Measurements from ENCODE around the gene SCYGR3.

The SCYGR3 gene

DNA sequence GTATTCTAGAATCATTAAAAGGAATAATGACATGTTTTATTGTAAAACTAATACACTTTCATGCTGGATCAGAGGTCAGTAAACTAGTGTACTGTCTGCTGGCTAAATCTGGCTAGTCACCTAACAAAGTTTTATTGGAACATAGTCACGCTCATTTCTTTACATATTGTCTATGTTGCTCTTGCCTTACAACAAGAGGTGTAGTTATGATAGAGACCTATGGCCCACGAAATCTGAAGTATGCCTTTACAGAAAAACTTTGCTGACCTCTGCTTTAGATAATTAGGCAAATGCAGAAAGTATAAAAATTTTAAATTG is 45.8 kb downstream of the SCYGR3 start:
- H3K9me3 ChIP-seq (ENCODE audit: control insufficient read depth, low read length) = no peaks in the 10 kb centered on the region
- H3K36me3 ChIP-seq (ENCODE audit: control insufficient read depth, insufficient read depth, low read length) = no peaks in the 10 kb centered on the region
- H3K4me3 ChIP-seq (ENCODE audit: low read depth, low read length) = no peak overlapping the region
- TF ChIP-seq, protein P1, sequence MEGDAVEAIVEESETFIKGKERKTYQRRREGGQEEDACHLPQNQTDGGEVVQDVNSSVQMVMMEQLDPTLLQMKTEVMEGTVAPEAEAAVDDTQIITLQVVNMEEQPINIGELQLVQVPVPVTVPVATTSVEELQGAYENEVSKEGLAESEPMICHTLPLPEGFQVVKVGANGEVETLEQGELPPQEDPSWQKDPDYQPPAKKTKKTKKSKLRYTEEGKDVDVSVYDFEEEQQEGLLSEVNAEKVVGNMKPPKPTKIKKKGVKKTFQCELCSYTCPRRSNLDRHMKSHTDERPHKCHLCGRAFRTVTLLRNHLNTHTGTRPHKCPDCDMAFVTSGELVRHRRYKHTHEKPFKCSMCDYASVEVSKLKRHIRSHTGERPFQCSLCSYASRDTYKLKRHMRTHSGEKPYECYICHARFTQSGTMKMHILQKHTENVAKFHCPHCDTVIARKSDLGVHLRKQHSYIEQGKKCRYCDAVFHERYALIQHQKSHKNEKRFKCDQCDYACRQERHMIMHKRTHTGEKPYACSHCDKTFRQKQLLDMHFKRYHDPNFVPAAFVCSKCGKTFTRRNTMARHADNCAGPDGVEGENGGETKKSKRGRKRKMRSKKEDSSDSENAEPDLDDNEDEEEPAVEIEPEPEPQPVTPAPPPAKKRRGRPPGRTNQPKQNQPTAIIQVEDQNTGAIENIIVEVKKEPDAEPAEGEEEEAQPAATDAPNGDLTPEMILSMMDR (IDR thresholded peaks at IDR 0.05) = no peak
- no peak overlapping the region for H3K9ac ChIP-seq
- no peaks in the 10 kb centered on the region for H3K79me2 ChIP-seq
- H3K27me3 ChIP-seq (ENCODE audit: control insufficient read depth, insufficient read depth, low read length) = no peaks in the 10 kb centered on the region
- H2AFZ ChIP-seq = no peak overlapping the region
- no peak overlapping the region for H3K27ac ChIP-seq
- H3K4me2 ChIP-seq (ENCODE audit: low read length) = no peak overlapping the region
- no peaks in the 10 kb centered on the region for H3K4me1 ChIP-seq

DNA sequence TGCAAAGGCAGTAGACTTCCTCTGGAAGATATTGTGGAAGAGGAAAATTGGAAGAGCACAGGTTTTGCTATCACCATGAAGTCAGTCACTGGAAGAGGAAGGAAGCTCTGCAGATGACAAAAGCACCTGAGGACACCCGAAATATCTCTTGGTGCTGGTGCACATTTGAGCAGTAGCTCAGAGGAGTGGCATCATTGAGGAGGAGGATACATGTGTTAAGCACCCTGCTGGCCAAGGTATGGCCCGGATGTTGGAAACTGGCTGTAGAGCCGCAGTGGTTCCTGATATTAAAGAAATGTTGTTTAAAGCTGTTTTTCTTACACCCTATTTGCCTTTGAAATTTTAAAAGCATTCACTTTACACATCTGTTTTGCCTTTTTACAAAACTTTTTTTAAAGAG is 48.6 kb downstream of the SCYGR3 start:
- Histone ChIP-seq H3K9ac (no peak overlapping the region), H2AFZ (no peak overlapping the region), H3K27ac (no peak overlapping the region), H3K9me3 (ENCODE audit: control insufficient read depth, low read length) (no peaks in the 10 kb centered on the region), H3K36me3 (ENCODE audit: control insufficient read depth, insufficient read depth, low read length) (no peaks in the 10 kb centered on the region), H3K4me2 (ENCODE audit: low read length) (no peak overlapping the region), H3K4me3 (ENCODE audit: low read depth, low read length) (no peak overlapping the region), H3K27me3 (ENCODE audit: control insufficient read depth, insufficient read depth, low read length) (no peaks in the 10 kb centered on the region), H3K4me1 (no peaks in the 10 kb centered on the region), H3K79me2 (no peaks in the 10 kb centered on the region)
- TF ChIP-seq, protein P1 (IDR thresholded peaks at IDR 0.05) = no peak

DNA sequence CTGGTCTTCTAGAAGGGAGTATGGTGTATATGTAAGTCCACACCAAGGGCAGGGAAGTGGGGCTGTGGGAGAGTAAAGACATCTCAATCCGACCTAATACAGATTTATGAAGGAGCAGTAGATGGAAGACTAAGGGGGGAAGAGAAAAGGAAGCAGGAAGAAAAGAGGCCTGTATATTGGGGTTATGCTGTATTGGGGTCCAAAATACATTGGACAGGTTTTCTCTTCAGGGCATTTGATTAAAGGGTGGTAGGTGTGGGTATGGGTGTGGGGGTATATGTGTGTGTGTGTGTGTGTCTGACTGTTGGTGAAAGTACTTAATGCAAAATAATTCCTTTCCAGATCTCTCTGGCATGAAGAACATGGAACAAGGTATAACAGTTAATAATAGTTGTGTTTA is 49.6 kb downstream of the SCYGR3 start:
- Histone ChIP-seq H2AFZ (no peak overlapping the region), H3K27me3 (ENCODE audit: control insufficient read depth, insufficient read depth, low read length) (no peaks in the 10 kb centered on the region), H3K79me2 (no peaks in the 10 kb centered on the region), H3K27ac (no peak overlapping the region), H3K4me1 (no peaks in the 10 kb centered on the region), H3K4me2 (ENCODE audit: low read length) (no peak overlapping the region), H3K4me3 (ENCODE audit: low read depth, low read length) (no peak overlapping the region), H3K9me3 (ENCODE audit: control insufficient read depth, low read length) (no peaks in the 10 kb centered on the region), H3K36me3 (ENCODE audit: control insufficient read depth, insufficient read depth, low read length) (no peaks in the 10 kb centered on the region), H3K9ac (no peak overlapping the region)
- TF ChIP-seq, protein P1 (IDR thresholded peaks at IDR 0.05) = no peak

Measured in parathyroid adenoma (tissue), 2 donors.